A549 (cell line): Measurements from ENCODE around the gene SYCE1. TPM values are rescaled to one million over a fixed set of nuclear protein-coding genes. Genes with fewer than 3 reads are reported as not detected.

Experiments used
- ATAC-seq, 2 experiments: fragments of 200-7000 bp in 1 of 2; fragments of >200 bp in 1 of 2; cut with Nextera tagmentation in 1 of 2; cut with Tn5 transposase in 1 of 2; 3 replicates each; pipeline versions ENCODE4 v1.8.0 to v1.9.1; 2018 to 2020; ENCODE audit warnings: mild to moderate bottlenecking in 1 of 2, moderate library complexity in 1 of 2
- CTCF ChIA-PET: fragments of 300-600 bp; sonication (Branson Sonifier 250); formaldehyde crosslinking; extraction: SDS; loops from one replicate; lab custom pipeline; 2021; ENCODE audit warnings: antibody characterized with exemption, inconsistent platforms; lab: Yijun Ruan, JAX
- POLR2A ChIA-PET: fragments of 350-600 bp; formaldehyde crosslinking; extraction: SDS; loops from one replicate; lab custom pipeline; 2021; ENCODE audit warnings: antibody characterized with exemption, inconsistent platforms; lab: Yijun Ruan, JAX
- DNase-seq, 2 experiments: peaks; one replicate each; pipeline versions ENCODE4 v3.0.0 to v3.0.0-alpha.2; 2011 to 2016; ENCODE audit warnings: low read depth in 1 of 2, low spot score in 1 of 2
- FAIRE-seq: peaks from 2 replicates; lab custom pipeline; 2011; peaks lifted over from hg19 to GRCh38; lab: Jason Lieb, UNC
- H3K27ac ChIP-seq, 2 experiments: fragments of >200 bp; sonication (Bioruptor Twin); formaldehyde crosslinking; 3 replicates each; pipeline ENCODE4 v1.5.1; 2016 to 2017
- H3K4me1 ChIP-seq: fragments of >200 bp; sonication (Bioruptor Twin); formaldehyde crosslinking; 3 replicates; pipeline ENCODE4 v1.6.1; 2016
- H3K4me2 ChIP-seq: fragments of >200 bp; sonication (Bioruptor Twin); formaldehyde crosslinking; 3 replicates; pipeline ENCODE4 v1.6.1; 2016
- H3K4me3 ChIP-seq: fragments of >200 bp; sonication (Bioruptor Twin); formaldehyde crosslinking; 3 replicates; pipeline ENCODE4 v1.5.1; 2016
- H3K9me3 ChIP-seq: fragments of >200 bp; sonication (Bioruptor Twin); formaldehyde crosslinking; 3 replicates; pipeline ENCODE4 v1.6.1; 2016
- BHLHE40 ChIP-seq: IDR thresholded peaks from 2 replicates; pipeline ENCODE4 v1.6.1; 2012; ENCODE audit warnings: low read depth, low read length, inconsistent platforms
- CEBPB ChIP-seq, 2 experiments: fragments of >200 bp in 1 of 2; sonication (Bioruptor Twin) in 1 of 2; formaldehyde crosslinking in 1 of 2; IDR thresholded peaks; 2 replicates each; pipeline ENCODE4 v1.6.1; 2012 to 2016
- CHD2 ChIP-seq: fragments of 150-350 bp; IDR thresholded peaks from 2 replicates; pipeline ENCODE4 v1.6.1; 2014; ENCODE audit warnings: low read length; ENCODE audit not compliant: partially characterized antibody
- CHD4 ChIP-seq: fragments of 200-600 bp; sonication (generic); IDR thresholded peaks from 2 replicates; pipeline ENCODE4 v1.6.1; 2016; ENCODE audit warnings: antibody characterized with exemption, mild to moderate bottlenecking, borderline replicate concordance
- EHF ChIP-seq: fragments of 250-450 bp; sonication (Bioruptor Pico); IDR thresholded peaks from 2 replicates; pipeline ENCODE4 v1.5.0; 2020; ENCODE audit warnings: mild to moderate bottlenecking
- FOSB ChIP-seq: fragments of 250-450 bp; sonication (Bioruptor Pico); IDR thresholded peaks from 2 replicates; pipeline ENCODE4 v1.5.0; 2020; ENCODE audit warnings: mild to moderate bottlenecking, moderate library complexity
- GATA3 ChIP-seq: IDR thresholded peaks from 2 replicates; pipeline ENCODE4 v1.6.1; 2012; ENCODE audit warnings: borderline replicate concordance
- HEYL ChIP-seq: fragments of 250-450 bp; sonication (Bioruptor Pico); IDR thresholded peaks from 2 replicates; pipeline ENCODE4 v1.8.0; 2021; ENCODE audit warnings: mild to moderate bottlenecking, moderate library complexity
- HMGXB4 ChIP-seq: fragments of 250-450 bp; sonication (Bioruptor Pico); IDR thresholded peaks from 2 replicates; pipeline ENCODE4 v1.5.0; 2021; ENCODE audit warnings: mild to moderate bottlenecking, moderate library complexity, borderline replicate concordance
- HOXB5 ChIP-seq: fragments of 250-450 bp; sonication (Bioruptor Pico); IDR thresholded peaks from 2 replicates; pipeline ENCODE4 v1.5.0; 2020; ENCODE audit warnings: mild to moderate bottlenecking, moderate library complexity
- JUNB ChIP-seq: fragments of >200 bp; sonication (Bioruptor Twin); formaldehyde crosslinking; IDR thresholded peaks from 2 replicates; pipeline ENCODE4 v1.6.1; 2016
- KDM5A ChIP-seq: fragments of 200-600 bp; sonication (generic); IDR thresholded peaks from 2 replicates; pipeline ENCODE4 v1.6.1; 2016; ENCODE audit warnings: antibody characterized with exemption, mild to moderate bottlenecking
- NPAS2 ChIP-seq: fragments of 250-450 bp; sonication (Bioruptor Pico); IDR thresholded peaks from 2 replicates; pipeline ENCODE4 v1.8.0; 2022; ENCODE audit warnings: mild to moderate bottlenecking, moderate library complexity, borderline replicate concordance
- NR3C1 ChIP-seq: fragments of >200 bp; sonication (Bioruptor Twin); formaldehyde crosslinking; IDR thresholded peaks from 3 replicates; pipeline ENCODE4 v1.6.1; 2017
- PHF8 ChIP-seq: fragments of 200-600 bp; sonication (generic); IDR thresholded peaks from 2 replicates; pipeline ENCODE4 v1.6.1; 2016; ENCODE audit warnings: low read depth, mild to moderate bottlenecking, antibody characterized with exemption, moderate library complexity, borderline replicate concordance
- RAD21 ChIP-seq, 2 experiments: fragments of >200 bp in 1 of 2; sonication (Bioruptor Twin) in 1 of 2; formaldehyde crosslinking in 1 of 2; IDR thresholded peaks in 1 of 2; conservative IDR thresholded peaks in 1 of 2; 2 replicates in 1 of 2; 3 replicates in 1 of 2; pipeline ENCODE4 v1.6.1; 2012 to 2018; ENCODE audit warnings: inconsistent platforms in 1 of 2
- RCOR1 ChIP-seq: fragments of 150-350 bp; IDR thresholded peaks from 2 replicates; pipeline ENCODE4 v1.6.1; 2014; ENCODE audit warnings: antibody characterized with exemption, low read length, low read depth
- REST ChIP-seq: fragments of 200-600 bp; sonication (generic); IDR thresholded peaks from 2 replicates; pipeline ENCODE4 v1.6.1; 2016; ENCODE audit warnings: antibody characterized with exemption, mild to moderate bottlenecking, moderate library complexity
- RNF2 ChIP-seq: fragments of 200-600 bp; sonication (generic); IDR thresholded peaks from 2 replicates; pipeline ENCODE4 v1.6.1; 2016; ENCODE audit warnings: low read depth, mild to moderate bottlenecking, antibody characterized with exemption, moderate library complexity, borderline replicate concordance
- SMC3 ChIP-seq: fragments of >200 bp; sonication (Bioruptor Twin); formaldehyde crosslinking; IDR thresholded peaks from 3 replicates; pipeline ENCODE4 v1.6.1; 2018; ENCODE audit warnings: inconsistent platforms
- SREBF2 ChIP-seq: fragments of 450-650 bp; IDR thresholded peaks from 2 replicates; pipeline ENCODE4 v1.6.1; 2014; ENCODE audit warnings: mild to moderate bottlenecking, moderate library complexity
- TFCP2L1 ChIP-seq: fragments of 250-450 bp; sonication (Bioruptor Pico); IDR thresholded peaks from 2 replicates; pipeline ENCODE4 v1.5.0; 2021; ENCODE audit warnings: mild to moderate bottlenecking
- ZC3H11A ChIP-seq: fragments of 450-650 bp; IDR thresholded peaks from 2 replicates; pipeline ENCODE4 v1.6.1; 2014; ENCODE audit warnings: antibody characterized with exemption, mild to moderate bottlenecking
- ZFP36 ChIP-seq: fragments of 450-650 bp; IDR thresholded peaks from 2 replicates; pipeline ENCODE4 v1.6.1; 2014; ENCODE audit warnings: borderline replicate concordance; ENCODE audit not compliant: partially characterized antibody
- ZSCAN20 ChIP-seq: fragments of 250-450 bp; sonication (Bioruptor Pico); IDR thresholded peaks from 2 replicates; pipeline ENCODE4 v1.8.0; 2022; ENCODE audit warnings: mild to moderate bottlenecking, moderate library complexity
- WGBS: methylation state at CpG from one replicate; pipeline ENCODE4 v1.1.6; 2017; ENCODE audit errors: missing lambda C conversion rate; 5-methylcytosine and 5-hydroxymethylcytosine counted together
- polyA plus RNA-seq, 4 experiments: library from polyadenylated mRNA; depleted of rRNA in 3 of 4; stranded (reverse); fragments of >200 nt; fragmentation: RNase III in 1 of 4; extraction: RNeasy Plus Mini Kit Qiagen cat#74134 plus additional on column Dnase treatment in 1 of 4; gene quantifications; 2 replicates in 3 of 4; 3 replicates in 1 of 4; pipeline ENCODE4 v1.2.3, GENCODE V29; 2011 to 2017

Gene SYCE1
- polyA plus RNA-seq, 2 of the 4 experiments (the other 2 are of a cell fraction), result not detected

- WGBS, result 23% methylated on average over 8 of the region's 8 CpGs
- H3K9me3 ChIP-seq, result no peaks in the 10 kb centered on the region
- CTCF ChIA-PET, result no interaction called here
- TF ChIP-seq RNF2 (no peak), KDM5A (no peak), EHF (no peak), HEYL (CRISPR knock-in tag) (no peak), ZC3H11A (no peak), RCOR1 (no peak), JUNB (no peak), GATA3 (no peak), SREBF2 (no peak), CHD4 (no peak), FOSB (CRISPR knock-in tag) (no peak), CHD2 (no peak), BHLHE40 (no peak), SMC3 (no peak), HMGXB4 (CRISPR knock-in tag) (no peak), NR3C1 (no peak), HOXB5 (CRISPR knock-in tag) (no peak), REST (no peak)
- TF ChIP-seq, all 56 proteins: peak for 0
- POLR2A ChIA-PET, result no interaction called here
- Histone ChIP-seq H3K4me1 (no peaks in the 10 kb centered on the region), H3K27ac (no peak overlapping the region), H3K4me2 (no peak overlapping the region), H3K4me3 (no peak overlapping the region)
- ATAC-seq (no peak), FAIRE-seq (no peak), DNase-seq (no peak)
These were observed 9.9 kb downstream of the SYCE1 start for GRCh38 chr10:133555521-133555920.

- Histone ChIP-seq H3K9me3 (no peaks in the 10 kb centered on the region), H3K27ac (no peak overlapping the region), H3K4me1 (no peaks in the 10 kb centered on the region), H3K4me3 (no peak overlapping the region), H3K4me2 (no peak overlapping the region)
- ATAC-seq (no peak), FAIRE-seq (no peak), DNase-seq (no peak)
- CTCF ChIA-PET, result no interaction called here
- WGBS, result 7% methylated on average over 4 of the region's 4 CpGs
- TF ChIP-seq CEBPB (IDR thresholded peaks at IDR 0.05), result no peak
- no peak for TF ChIP-seq NPAS2 (CRISPR knock-in tag)
- no peak for TF ChIP-seq ZFP36
- no peak for TF ChIP-seq ZSCAN20 (CRISPR knock-in tag)
- TF ChIP-seq RAD21 (conservative IDR thresholded peaks at IDR 0.05 in 1 of 2, IDR thresholded peaks at IDR 0.05 in 1 of 2), result no peak
- TF ChIP-seq PHF8, result no peak
- TF ChIP-seq HOXB5 (CRISPR knock-in tag), result no peak
- no peak for TF ChIP-seq SMC3
- TF ChIP-seq TFCP2L1, result no peak
- no peak for TF ChIP-seq HMGXB4 (CRISPR knock-in tag)
- POLR2A ChIA-PET, result no interaction called here
These were observed 10.8 kb downstream of the SYCE1 start for GRCh38 chr10:133554600-133554999.
